Glutamatergic neuron (in vitro differentiated cells): ENCODE results near the gene CD300A. TPM values are rescaled to one million over a fixed set of nuclear protein-coding genes. Genes with fewer than 3 reads are reported as not detected.

Source experiments
- DNase-seq: peaks from one replicate; pipeline ENCODE4 v3.0.0; 2022
- H3K27ac Mint-ChIP-seq: one replicate; pipeline ENCODE4 v1.8.0; 2020; ENCODE audit warnings: mild to moderate bottlenecking, mixed read lengths, inconsistent platforms; ENCODE audit not compliant: unreplicated experiment
- H3K27me3 Mint-ChIP-seq: one replicate; pipeline ENCODE4 v1.8.0; 2020; ENCODE audit warnings: mild to moderate bottlenecking, moderate library complexity, mixed read lengths, inconsistent platforms; ENCODE audit not compliant: unreplicated experiment
- H3K36me3 Mint-ChIP-seq: one replicate; pipeline ENCODE4 v1.8.0; 2020; ENCODE audit warnings: mild to moderate bottlenecking, mixed read lengths, inconsistent platforms; ENCODE audit not compliant: unreplicated experiment
- H3K4me1 Mint-ChIP-seq: one replicate; pipeline ENCODE4 v1.8.0; 2020; ENCODE audit warnings: mild to moderate bottlenecking, low read depth, mixed read lengths, inconsistent platforms; ENCODE audit not compliant: unreplicated experiment
- H3K4me3 Mint-ChIP-seq: one replicate; pipeline ENCODE4 v1.8.0; 2020; ENCODE audit warnings: mild to moderate bottlenecking, mixed read lengths, inconsistent platforms; ENCODE audit not compliant: unreplicated experiment
- H3K9me3 Mint-ChIP-seq: one replicate; pipeline ENCODE4 v1.8.0; 2020; ENCODE audit warnings: mild to moderate bottlenecking, moderate library complexity, mixed read lengths, inconsistent platforms; ENCODE audit not compliant: unreplicated experiment
- total RNA-seq: library from RNA; stranded (reverse); fragmentation: NEBNext Ultra II Directional; extraction: Animal tissue kit (Norgen Biotek cat#: 25700); gene quantifications from one replicate; pipeline ENCODE4 v1.2.1, GENCODE V29; 2021; ENCODE audit not compliant: unreplicated experiment
- TF ChIP-seq, protein P1 (sequence below): fragments of 200-600 bp; sonication (generic); IDR thresholded peaks from one replicate; pipeline ENCODE4 v1.5.0; 2021; ENCODE audit not compliant: partially characterized antibody, unreplicated experiment

CD300A gene
- total RNA-seq, 1 donor from 2014 or later = 0.25 TPM

DNA sequence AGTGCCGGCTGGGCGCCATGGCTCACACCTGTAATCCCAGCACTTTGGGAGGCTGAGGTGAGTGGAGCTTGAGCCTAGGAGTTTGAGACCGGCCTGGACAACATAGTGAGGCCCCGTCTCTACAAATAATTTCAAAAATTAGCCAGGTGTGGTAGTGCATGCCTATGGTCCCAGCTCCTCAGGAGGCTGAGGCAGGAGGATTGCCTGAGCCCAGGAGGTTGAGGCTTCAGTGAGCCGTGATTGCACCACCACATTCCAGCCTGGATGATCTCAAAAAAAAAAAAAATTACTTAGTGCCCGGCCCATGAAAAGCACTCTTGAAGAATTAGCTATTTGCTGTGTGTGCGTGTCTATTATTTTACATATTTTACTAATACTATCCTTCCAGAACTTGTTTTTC is 24.9 kb upstream of the CD300A start:
- peaks cover 14% of the 10 kb centered on the region for H3K4me1 Mint-ChIP-seq
- H3K27ac Mint-ChIP-seq = no peak overlapping the region
- H3K9me3 Mint-ChIP-seq = peaks cover 2% of the 10 kb centered on the region
- H3K4me3 Mint-ChIP-seq = no peak overlapping the region
- no peaks in the 10 kb centered on the region for H3K36me3 Mint-ChIP-seq
- TF ChIP-seq, protein P1, sequence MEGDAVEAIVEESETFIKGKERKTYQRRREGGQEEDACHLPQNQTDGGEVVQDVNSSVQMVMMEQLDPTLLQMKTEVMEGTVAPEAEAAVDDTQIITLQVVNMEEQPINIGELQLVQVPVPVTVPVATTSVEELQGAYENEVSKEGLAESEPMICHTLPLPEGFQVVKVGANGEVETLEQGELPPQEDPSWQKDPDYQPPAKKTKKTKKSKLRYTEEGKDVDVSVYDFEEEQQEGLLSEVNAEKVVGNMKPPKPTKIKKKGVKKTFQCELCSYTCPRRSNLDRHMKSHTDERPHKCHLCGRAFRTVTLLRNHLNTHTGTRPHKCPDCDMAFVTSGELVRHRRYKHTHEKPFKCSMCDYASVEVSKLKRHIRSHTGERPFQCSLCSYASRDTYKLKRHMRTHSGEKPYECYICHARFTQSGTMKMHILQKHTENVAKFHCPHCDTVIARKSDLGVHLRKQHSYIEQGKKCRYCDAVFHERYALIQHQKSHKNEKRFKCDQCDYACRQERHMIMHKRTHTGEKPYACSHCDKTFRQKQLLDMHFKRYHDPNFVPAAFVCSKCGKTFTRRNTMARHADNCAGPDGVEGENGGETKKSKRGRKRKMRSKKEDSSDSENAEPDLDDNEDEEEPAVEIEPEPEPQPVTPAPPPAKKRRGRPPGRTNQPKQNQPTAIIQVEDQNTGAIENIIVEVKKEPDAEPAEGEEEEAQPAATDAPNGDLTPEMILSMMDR = no peak
- DNase-seq = no peak
- peaks cover 5% of the 10 kb centered on the region for H3K27me3 Mint-ChIP-seq

DNA sequence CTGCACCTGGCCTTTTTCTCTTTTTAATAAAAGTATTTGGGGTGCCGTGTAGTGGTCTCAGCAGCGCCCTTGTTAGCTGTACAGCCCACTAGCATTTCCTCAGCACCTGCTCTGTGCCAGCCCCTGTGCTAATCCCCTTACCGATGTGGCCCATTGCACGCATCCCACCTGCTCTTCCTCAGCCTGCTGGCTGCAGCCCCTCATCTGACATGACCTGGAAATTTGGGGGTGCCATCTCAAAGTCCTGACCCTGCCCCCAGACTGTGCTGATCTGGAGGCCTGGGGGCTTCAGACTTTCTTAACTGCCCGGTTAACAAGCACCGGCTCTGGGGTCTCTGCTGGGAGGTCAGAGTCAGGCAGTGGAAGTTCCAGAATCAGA is 24.2 kb upstream of the CD300A start:
- Mint-ChIP-seq H3K36me3 (no peaks in the 10 kb centered on the region), H3K4me3 (no peak overlapping the region), H3K27me3 (peaks cover 5% of the 10 kb centered on the region), H3K4me1 (peaks cover 11% of the 10 kb centered on the region), H3K9me3 (no peaks in the 10 kb centered on the region), H3K27ac (peak overlapping the region; percentile 59)
- no peak for DNase-seq
- TF ChIP-seq, protein P1 = no peak

DNA sequence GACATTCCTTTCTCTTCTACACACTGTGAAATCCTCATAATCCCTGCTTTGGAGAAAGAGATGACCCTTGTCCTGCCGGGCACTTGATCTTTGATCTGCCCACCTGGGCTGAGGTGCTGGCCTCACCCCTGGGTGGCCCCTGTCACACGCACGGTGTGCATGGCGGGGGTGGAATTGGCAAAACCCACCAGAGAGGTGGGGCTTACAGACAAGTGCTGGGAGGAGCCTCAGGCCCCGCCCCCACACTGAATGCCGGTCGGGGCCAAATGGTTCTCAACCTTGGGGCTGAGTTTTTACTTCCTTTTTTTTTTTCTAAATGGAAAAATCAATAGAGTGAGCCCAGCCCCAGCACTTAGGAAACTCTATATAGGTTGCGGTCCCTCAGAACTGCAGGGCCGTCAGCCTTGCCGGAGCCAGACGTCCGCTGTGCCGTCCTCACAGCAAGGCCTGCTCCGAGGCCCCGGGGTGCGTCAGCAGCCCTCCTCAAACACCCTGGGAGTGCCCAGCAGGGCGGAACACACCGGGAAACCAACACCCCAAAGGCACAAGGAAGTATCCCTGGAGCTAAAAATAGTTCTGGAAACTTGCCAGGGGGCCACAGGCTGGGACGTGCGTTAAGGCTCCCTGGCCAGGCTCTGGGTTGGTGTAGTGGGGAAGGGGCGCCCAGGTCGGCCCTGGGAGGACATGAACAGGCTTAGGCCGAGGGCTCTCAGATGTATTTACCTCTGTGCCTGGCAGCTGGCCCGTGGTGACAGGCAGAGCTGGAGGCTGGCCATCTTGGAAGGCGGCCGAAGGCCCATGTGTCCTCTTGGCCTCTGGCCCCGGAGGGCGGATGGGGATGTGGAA is 23.5 kb upstream of the CD300A start:
- H3K36me3 Mint-ChIP-seq = no peaks in the 10 kb centered on the region
- peak overlapping the region; percentile 78 for H3K27ac Mint-ChIP-seq
- H3K4me3 Mint-ChIP-seq = no peak overlapping the region
- H3K4me1 Mint-ChIP-seq = peaks cover 13% of the 10 kb centered on the region
- H3K9me3 Mint-ChIP-seq = peaks cover 2% of the 10 kb centered on the region
- DNase-seq = peak; percentile 69
- TF ChIP-seq, protein P1 = no peak
- H3K27me3 Mint-ChIP-seq = peaks cover 5% of the 10 kb centered on the region

DNA sequence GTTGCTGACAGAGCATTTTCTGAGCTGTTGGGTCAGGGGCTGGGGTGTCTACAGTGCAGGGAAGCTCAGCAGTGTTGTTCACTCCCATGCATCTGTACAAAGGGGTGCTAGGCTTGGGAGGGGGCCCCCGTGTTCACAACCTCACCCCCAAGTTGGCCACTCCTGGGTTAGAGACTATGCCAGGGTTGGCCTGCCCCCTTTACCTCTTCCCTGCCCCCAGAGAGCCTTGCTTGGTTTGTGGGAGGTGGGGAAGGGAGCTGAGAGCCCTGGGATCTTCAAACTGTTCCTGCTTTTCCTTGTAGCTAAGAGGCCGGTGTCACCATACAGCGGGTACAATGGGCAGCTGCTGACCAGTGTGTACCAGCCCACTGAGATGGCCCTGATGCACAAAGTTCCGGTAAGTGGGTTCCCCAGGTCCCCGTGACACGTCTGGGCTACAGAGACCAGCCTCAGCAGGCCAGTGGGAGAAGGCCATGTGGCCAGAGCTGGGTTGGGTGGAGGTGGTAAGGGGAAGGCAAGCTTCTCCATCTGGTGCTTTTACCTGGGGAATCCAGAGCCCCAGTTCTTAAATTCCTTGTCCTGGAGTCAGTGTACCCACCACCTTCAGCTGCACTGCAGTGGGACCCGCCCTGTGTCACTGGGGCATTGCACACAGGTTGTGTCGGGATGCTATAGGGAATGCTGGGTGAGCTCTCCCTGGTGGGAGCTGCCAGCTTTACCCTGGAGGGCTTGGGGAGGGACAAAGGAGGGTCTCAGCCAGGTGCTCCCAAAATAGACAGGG is 22.7 kb upstream of the CD300A start:
- no peak overlapping the region for H3K27ac Mint-ChIP-seq
- TF ChIP-seq, protein P1 = no peak
- H3K9me3 Mint-ChIP-seq = peaks cover 2% of the 10 kb centered on the region
- peaks cover 13% of the 10 kb centered on the region for H3K4me1 Mint-ChIP-seq
- peaks cover 4% of the 10 kb centered on the region for H3K27me3 Mint-ChIP-seq
- H3K36me3 Mint-ChIP-seq = no peaks in the 10 kb centered on the region
- H3K4me3 Mint-ChIP-seq = no peak overlapping the region
- no peak for DNase-seq

DNA sequence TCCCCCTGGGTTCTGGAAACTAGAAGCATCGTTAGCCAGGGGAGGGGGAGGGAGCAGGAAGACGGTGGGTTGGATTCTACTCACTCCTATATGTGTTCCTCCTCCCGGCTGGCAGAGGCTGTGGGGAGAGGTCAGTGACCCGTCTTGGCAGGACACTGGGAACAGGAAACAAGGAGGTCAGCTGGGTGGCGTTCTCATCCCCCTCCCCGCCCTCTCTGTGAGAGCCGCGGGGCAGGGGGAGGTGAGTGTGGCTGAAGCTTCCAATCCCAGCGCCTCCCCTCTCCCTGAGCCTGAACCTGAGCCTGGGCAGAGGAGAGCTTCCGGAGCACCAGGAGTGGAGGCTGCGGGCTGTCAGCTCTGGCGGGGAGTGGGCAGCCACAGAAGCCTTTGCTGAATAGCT is 22.0 kb upstream of the CD300A start:
- Mint-ChIP-seq H3K27me3 (peaks cover 4% of the 10 kb centered on the region), H3K4me1 (peaks cover 13% of the 10 kb centered on the region), H3K36me3 (no peaks in the 10 kb centered on the region), H3K27ac (peak overlapping the region; percentile 22), H3K4me3 (no peak overlapping the region), H3K9me3 (peaks cover 3% of the 10 kb centered on the region)
- TF ChIP-seq, protein P1 = no peak
- DNase-seq = no peak
